SH-SY5Y (cell line): ENCODE results near the gene KBTBD7.

Source experiments
- GATA2 ChIP-seq: IDR thresholded peaks from 2 replicates; pipeline ENCODE4 v1.6.1; 2011; ENCODE audit warnings: mild to moderate bottlenecking, low read depth, low read length
- GATA3 ChIP-seq: IDR thresholded peaks from 2 replicates; pipeline ENCODE4 v1.6.1; 2011; ENCODE audit warnings: low read depth, mild to moderate bottlenecking, low read length, moderate library complexity

- TF ChIP-seq GATA2 (no peak), GATA3 (no peak)
Measured at GRCh38 chr13:41157048-41157717, 37.2 kb downstream of the KBTBD7 start.
